ENCODE results near the gene CST3.

- no peak for TF ChIP-seq CTCF (conservative IDR thresholded peaks at IDR 0.05; ENCODE audit: low read depth, low read length)
- no peak for TF ChIP-seq EZH2 (IDR thresholded peaks at IDR 0.05; ENCODE audit: borderline replicate concordance, low read depth, low read length, poor library complexity, severe bottlenecking)
Measured at GRCh38 chr20:23655491-23656211, 17.9 kb upstream of the CST3 start.
